Measurements from ENCODE around the gene ZNF845. TPM values are rescaled to one million over a fixed set of nuclear protein-coding genes. Genes with fewer than 3 reads are reported as not detected.
"Not testable (repeated sequence)": the region's sequence is repeated elsewhere in the genome, so short reads cannot be mapped to it uniquely, and the experiment has no call there.

ZNF845 gene
- total RNA-seq, 1 donor from 2014 or later = 10.3 TPM

GRCh38 chr19:53394974-53395839, 61.7 kb downstream of the ZNF845 start, which contains the start of gene ZNF765:
ZNF765 (plus strand) TSS chr19:53395149; CDS start chr19:53398016, 2,867 bp downstream.
- Mint-ChIP-seq H3K36me3 (ENCODE audit: insufficient read depth) (peaks cover 7% of the 10 kb centered on the region), H3K9me3 (ENCODE audit: low read depth) (no peaks in the 10 kb centered on the region), H3K27me3 (no peaks in the 10 kb centered on the region), H3K27ac (peak within 1 kb of the TSS; percentile 99), H3K4me1 (ENCODE audit: low read depth) (peaks cover 23% of the 10 kb centered on the region), H3K4me3 (ENCODE audit: low read depth) (peak within 1 kb of the TSS; percentile 98)
- DNase-seq (ENCODE audit: low spot score, unreplicated experiment) = peak; percentile 95
- peak; percentile 57 for TF ChIP-seq CTCF (IDR thresholded peaks at IDR 0.05; ENCODE audit: unreplicated experiment)

DNA sequence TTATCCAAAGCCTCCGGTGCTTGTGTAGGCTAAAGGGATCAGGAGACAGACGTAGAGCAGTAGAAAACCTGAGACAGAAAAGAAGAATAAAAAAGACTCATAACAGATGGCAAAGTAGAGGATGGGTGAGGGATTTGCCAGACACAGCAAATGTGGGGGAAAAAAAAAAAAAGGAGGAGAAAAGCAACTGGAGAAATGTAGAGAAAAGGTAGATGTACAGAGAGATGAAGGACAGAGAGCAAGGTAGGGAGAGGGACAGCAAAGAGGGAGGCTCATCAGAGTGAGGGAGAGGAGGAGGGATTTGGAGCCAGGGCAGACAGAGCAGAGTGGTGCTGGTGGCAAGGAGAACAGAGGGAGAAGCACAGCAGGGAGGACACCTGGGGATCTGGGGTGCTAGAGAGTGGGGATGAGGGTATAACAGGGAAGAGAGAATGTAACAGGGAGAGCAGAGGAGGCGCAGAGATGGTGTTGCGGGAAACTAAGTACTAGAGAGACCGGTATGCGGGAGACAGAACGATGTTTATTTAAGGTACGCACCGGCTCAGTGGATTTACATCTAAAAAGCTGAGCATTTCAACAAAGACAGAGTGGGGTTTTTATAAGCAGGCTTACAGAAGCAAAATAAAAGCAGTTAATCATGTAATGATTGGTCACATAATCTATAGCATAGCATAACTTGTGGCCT, 62.4 kb downstream of the ZNF845 start:
- H3K36me3 Mint-ChIP-seq (ENCODE audit: insufficient read depth) = peaks cover 12% of the 10 kb centered on the region
- H3K9me3 Mint-ChIP-seq (ENCODE audit: low read depth); DNase-seq (ENCODE audit: low spot score, unreplicated experiment); H3K27me3 Mint-ChIP-seq: not testable (repeated sequence)
- H3K27ac Mint-ChIP-seq = peak overlapping the region; percentile 99
- H3K4me3 Mint-ChIP-seq (ENCODE audit: low read depth) = peak overlapping the region; percentile 98
- H3K4me1 Mint-ChIP-seq (ENCODE audit: low read depth) = peaks cover 23% of the 10 kb centered on the region

DNA sequence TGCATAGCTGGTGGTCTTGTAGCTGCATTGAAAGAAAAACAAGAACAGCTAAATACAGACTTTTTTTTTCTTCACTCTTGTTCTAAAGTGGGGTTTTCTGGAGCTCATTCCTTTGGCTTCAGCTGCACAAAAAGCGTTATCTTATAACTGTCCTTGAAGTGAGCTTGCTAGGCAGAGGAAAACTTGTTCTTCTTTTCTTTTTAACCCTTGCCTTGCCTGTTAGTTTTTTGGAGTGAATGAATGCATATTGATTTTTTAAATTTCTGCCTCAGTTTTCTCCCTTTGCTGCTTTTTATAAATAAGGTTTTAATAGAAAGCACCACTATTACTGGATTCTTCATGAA, 62.9 kb downstream of the ZNF845 start:
- Mint-ChIP-seq H3K4me3 (ENCODE audit: low read depth) (peak overlapping the region; percentile 98), H3K27ac (no peak overlapping the region)

GRCh38 chr19:53397918-53398317, 64.4 kb downstream of the ZNF845 start:
- not testable (repeated sequence) for DNase-seq (ENCODE audit: low spot score, unreplicated experiment); H3K9me3 Mint-ChIP-seq (ENCODE audit: low read depth); H3K4me3 Mint-ChIP-seq (ENCODE audit: low read depth); H3K27ac Mint-ChIP-seq; H3K27me3 Mint-ChIP-seq
- Mint-ChIP-seq H3K36me3 (ENCODE audit: insufficient read depth) (peaks cover 28% of the 10 kb centered on the region), H3K4me1 (ENCODE audit: low read depth) (peaks cover 23% of the 10 kb centered on the region)

More for the DNA sequence above, 62.9 kb downstream of the ZNF845 start:
- Mint-ChIP-seq H3K36me3 (ENCODE audit: insufficient read depth) (peaks cover 15% of the 10 kb centered on the region), H3K4me1 (ENCODE audit: low read depth) (peaks cover 23% of the 10 kb centered on the region), H3K27me3 (no peaks in the 10 kb centered on the region), H3K9me3 (ENCODE audit: low read depth) (no peaks in the 10 kb centered on the region)
- TF ChIP-seq CTCF (IDR thresholded peaks at IDR 0.05; ENCODE audit: unreplicated experiment) = no peak
- no peak for DNase-seq (ENCODE audit: low spot score, unreplicated experiment)

Other genes with a start within 250 kb of the ZNF845 start
- gene ZNF160, start 230.3 kb upstream of the ZNF845 start, total RNA-seq = 51.0 and 53.8 TPM in 2 replicates
- gene ZNF415, start 200.8 kb upstream of the ZNF845 start, total RNA-seq = 13.6 and 18.1 TPM in 2 replicates
- gene ZNF347, start 174.7 kb upstream of the ZNF845 start, total RNA-seq = 17.2 and 18.3 TPM in 2 replicates
- 8.5 and 9.4 TPM in 2 replicates for gene ZNF665, start 140.4 kb upstream of the ZNF845 start, total RNA-seq
- 51.9 and 57.5 TPM in 2 replicates for gene ZNF677, start 78.9 kb upstream of the ZNF845 start, total RNA-seq
- not detected in 2 replicates for gene VN1R2, start 75.5 kb upstream of the ZNF845 start, total RNA-seq
- gene VN1R4, start 66.0 kb upstream of the ZNF845 start, total RNA-seq = not detected in 2 replicates
- gene ZNF525, start 32.0 kb downstream of the ZNF845 start, total RNA-seq = 24.4 and 27.2 TPM in 2 replicates
- gene ZNF765, start 61.4 kb downstream of the ZNF845 start, total RNA-seq = 29.8 and 32.9 TPM in 2 replicates
- gene ZNF761, start 98.2 kb downstream of the ZNF845 start, total RNA-seq = 59.3 and 65.9 TPM in 2 replicates
- 16.0 and 16.6 TPM in 2 replicates for gene ZNF813, start 134.0 kb downstream of the ZNF845 start, total RNA-seq
- gene ZNF331, start 204.4 kb downstream of the ZNF845 start, total RNA-seq = 29.0 and 29.9 TPM in 2 replicates

Measured in progenitor cell of endocrine pancreas (in vitro differentiated cells).